H1 (cell line): ENCODE measurements around the gene SLC5A2. TPM values are rescaled to one million over a fixed set of nuclear protein-coding genes. Genes with fewer than 3 reads are reported as not detected.

ENCODE experiments used
- CTCF ChIA-PET: fragments of 300-600 bp; sonication (Branson Sonifier 250); formaldehyde crosslinking; loops from one replicate; lab custom pipeline; 2021; ENCODE audit not compliant: partially characterized antibody; lab: Charles Lee
- POLR2A ChIA-PET: fragments of 300-600 bp; sonication (Branson Sonifier 250); formaldehyde crosslinking; loops from one replicate; lab custom pipeline; 2021; ENCODE audit warnings: inconsistent platforms; ENCODE audit not compliant: partially characterized antibody; lab: Charles Lee
- DNase-seq, 2 experiments: peaks; one replicate each; pipeline versions ENCODE4 v3.0.0 to v3.0.0-alpha.2; 2010 to 2022; ENCODE audit warnings: low spot score in 2 of 2, low read depth in 1 of 2, mixed read lengths in 1 of 2
- FAIRE-seq: peaks from 2 replicates; lab custom pipeline; 2011; peaks lifted over from hg19 to GRCh38; lab: Jason Lieb, UNC
- H2AFZ ChIP-seq: 2 replicates; pipeline ENCODE4 v1.8.1; 2012; ENCODE audit warnings: low read length, inconsistent platforms
- H2AK5ac ChIP-seq: 2 replicates; pipeline ENCODE4 v1.6.1; 2013; ENCODE audit warnings: low read depth, low read length
- H2BK120ac ChIP-seq: replicated peaks from 2 replicates; pipeline ENCODE3; 2013; ENCODE audit warnings: low read depth, low read length, inconsistent platforms
- H2BK12ac ChIP-seq: 2 replicates; pipeline ENCODE4 v1.6.1; 2013; ENCODE audit warnings: low read depth, low read length
- H2BK15ac ChIP-seq: 2 replicates; pipeline ENCODE4 v1.6.1; 2013; ENCODE audit warnings: low read length
- H2BK20ac ChIP-seq: 2 replicates; pipeline ENCODE4 v1.6.1; 2013; ENCODE audit warnings: low read length
- H2BK5ac ChIP-seq: 2 replicates; pipeline ENCODE4 v1.6.1; 2013; ENCODE audit warnings: low read depth, low read length
- H3K14ac ChIP-seq: 2 replicates; pipeline ENCODE4 v1.6.1; 2013; ENCODE audit warnings: inconsistent platforms; ENCODE audit not compliant: insufficient read length
- H3K18ac ChIP-seq: 2 replicates; pipeline ENCODE4 v1.6.1; 2013; ENCODE audit warnings: low read length; ENCODE audit errors: extremely low read depth
- H3K23ac ChIP-seq: 2 replicates; pipeline ENCODE4 v1.6.1; 2013; ENCODE audit warnings: inconsistent platforms; ENCODE audit not compliant: insufficient read length
- H3K23me2 ChIP-seq: 2 replicates; pipeline ENCODE4 v1.6.1; 2013; ENCODE audit warnings: low read depth, low read length
- H3K27ac ChIP-seq: 2 replicates; pipeline ENCODE4 v1.6.1; 2011; ENCODE audit warnings: low read depth, low read length, inconsistent platforms
- H3K27me3 ChIP-seq, 4 experiments: replicated peaks in 1 of 4; 1 replicate in 1 of 4; 2 replicates in 3 of 4; pipeline versions ENCODE4 v1.6.1 to v1.8.1; 2011 to 2013; ENCODE audit warnings: low read length in 3 of 4, mild to moderate bottlenecking in 3 of 4, inconsistent platforms in 2 of 4, mixed read lengths in 2 of 4, moderate library complexity in 1 of 4; ENCODE audit not compliant: control insufficient read depth in 3 of 4, insufficient read depth in 3 of 4; ENCODE audit errors: extremely low read depth in 1 of 4
- H3K36me3 ChIP-seq, 4 experiments: 2 replicates each; pipeline versions ENCODE4 v1.6.1 to v1.8.1; 2011 to 2013; ENCODE audit warnings: mild to moderate bottlenecking in 4 of 4, low read length in 3 of 4, moderate library complexity in 2 of 4, control low read depth in 1 of 4, inconsistent platforms in 1 of 4; ENCODE audit not compliant: insufficient read depth in 4 of 4, control insufficient read depth in 2 of 4
- H3K4ac ChIP-seq: replicated peaks from 2 replicates; pipeline ENCODE3; 2013; ENCODE audit warnings: low read length, low read depth, mixed read lengths, inconsistent platforms; ENCODE audit not compliant: insufficient read length
- H3K4me1 ChIP-seq, 4 experiments: replicated peaks in 1 of 4; 1 replicate in 1 of 4; 2 replicates in 3 of 4; pipeline versions ENCODE4 v1.6.1 to v1.8.1; 2011 to 2013; ENCODE audit warnings: low read length in 3 of 4, inconsistent platforms in 2 of 4, mixed read lengths in 1 of 4; ENCODE audit not compliant: insufficient read depth in 4 of 4, control insufficient read depth in 3 of 4
- H3K4me2 ChIP-seq, 2 experiments: 2 replicates each; pipeline versions ENCODE4 v1.6.1 to v1.8.1; 2011 to 2013; ENCODE audit warnings: low read depth in 2 of 2, low read length in 2 of 2, control low read depth in 1 of 2, inconsistent platforms in 1 of 2, mild to moderate bottlenecking in 1 of 2; ENCODE audit not compliant: insufficient read depth in 1 of 2
- H3K4me3 ChIP-seq, 4 experiments: fragments of 200-600, 300-600 bp in 1 of 4; sonication (generic), shearing (Covaris generic), sonication (Bioruptor Twin) in 1 of 4; 2 replicates each; pipeline versions ENCODE4 v1.5.1 to v1.8.1; 2011 to 2016; ENCODE audit warnings: low read length in 4 of 4, low read depth in 3 of 4, control low read depth in 2 of 4, inconsistent platforms in 2 of 4, mild to moderate bottlenecking in 2 of 4, mixed read lengths in 1 of 4, moderate library complexity in 1 of 4; ENCODE audit not compliant: insufficient read depth in 2 of 4; ENCODE audit errors: extremely low read depth in 1 of 4
- H3K56ac ChIP-seq: replicated peaks from 2 replicates; pipeline ENCODE3; 2013; ENCODE audit warnings: low read depth, mild to moderate bottlenecking, mixed read lengths, low read length, inconsistent platforms; ENCODE audit not compliant: insufficient read length
- H3K79me1 ChIP-seq: 2 replicates; pipeline ENCODE4 v1.6.1; 2013; ENCODE audit warnings: low read depth, low read length, control low read depth
- H3K79me2 ChIP-seq, 2 experiments: 2 replicates each; pipeline versions ENCODE4 v1.6.1 to v1.8.1; 2012 to 2013; ENCODE audit warnings: low read length in 2 of 2, mild to moderate bottlenecking in 2 of 2, inconsistent platforms in 1 of 2; ENCODE audit not compliant: insufficient read depth in 2 of 2, control insufficient read depth in 1 of 2
- H3K9ac ChIP-seq, 4 experiments: replicated peaks in 1 of 4; 1 replicate in 1 of 4; 2 replicates in 3 of 4; pipeline versions ENCODE4 v1.6.1 to v1.8.1; 2011 to 2013; ENCODE audit warnings: low read depth in 3 of 4, low read length in 3 of 4, control low read depth in 2 of 4, mild to moderate bottlenecking in 2 of 4, moderate library complexity in 2 of 4, inconsistent platforms in 1 of 4; ENCODE audit errors: extremely low read depth in 1 of 4
- H3K9me3 ChIP-seq, 2 experiments: 2 replicates each; pipeline versions ENCODE4 v1.6.1 to v1.8.1; 2012 to 2013; ENCODE audit warnings: mild to moderate bottlenecking in 2 of 2, moderate library complexity in 2 of 2, control low read depth in 1 of 2, inconsistent platforms in 1 of 2, low read depth in 1 of 2, low read length in 1 of 2, mixed read lengths in 1 of 2; ENCODE audit not compliant: insufficient read depth in 2 of 2
- H4K20me1 ChIP-seq, 2 experiments: replicated peaks in 1 of 2; 2 replicates each; pipeline versions ENCODE3 to v1.8.1; 2011 to 2013; ENCODE audit warnings: inconsistent platforms in 2 of 2, low read length in 2 of 2, mild to moderate bottlenecking in 1 of 2; ENCODE audit not compliant: insufficient read depth in 2 of 2, control insufficient read depth in 1 of 2
- H4K5ac ChIP-seq: 2 replicates; pipeline ENCODE4 v1.6.1; 2013; ENCODE audit warnings: low read length, low read depth, mixed read lengths, inconsistent platforms; ENCODE audit not compliant: insufficient read length
- H4K8ac ChIP-seq: 2 replicates; pipeline ENCODE4 v1.8.0; 2013; ENCODE audit warnings: mild to moderate bottlenecking, moderate library complexity, low read length, inconsistent platforms; ENCODE audit not compliant: insufficient read depth; ENCODE audit errors: extremely low read depth
- H4K91ac ChIP-seq: replicated peaks from 2 replicates; pipeline ENCODE3; 2013; ENCODE audit warnings: low read length, mixed read lengths, inconsistent platforms; ENCODE audit not compliant: insufficient read length
- CHD2 ChIP-seq: IDR thresholded peaks from 2 replicates; pipeline ENCODE4 v1.6.1; 2012; ENCODE audit warnings: low read length, improper control_type of control experiment
- KDM4A ChIP-seq: IDR thresholded peaks from one replicate; pipeline ENCODE4 v1.7.1; 2012; ENCODE audit warnings: low read depth, mild to moderate bottlenecking, moderate library complexity, low read length, inconsistent platforms; ENCODE audit not compliant: severe bottlenecking
- RXRA ChIP-seq: IDR thresholded peaks from 2 replicates; pipeline ENCODE4 v1.6.1; 2011; ENCODE audit warnings: low read depth, mild to moderate bottlenecking, low read length, moderate library complexity; ENCODE audit not compliant: insufficient read depth
- WGBS, 2 experiments: shearing (Covaris generic) in 1 of 2; methylation state at CpG; one replicate each; pipeline versions ENCODE4 v1.1.6 to v1.1.7; 2013 to 2015; ENCODE audit warnings: low lambda C conversion rate in 2 of 2, mixed read lengths in 2 of 2, inconsistent platforms in 1 of 2, low coverage in 1 of 2, missing lambda C conversion rate in 1 of 2; ENCODE audit not compliant: insufficient replicate concordance in 2 of 2, insufficient coverage in 1 of 2, insufficient read length in 1 of 2; ENCODE audit errors: extremely low coverage in 1 of 2, missing lambda C conversion rate in 1 of 2; 5-methylcytosine and 5-hydroxymethylcytosine counted together
- polyA plus RNA-seq, 7 experiments: library from polyadenylated mRNA; depleted of rRNA in 3 of 7; stranded (reverse) in 5 of 7; unstranded in 2 of 7; fragments of >200 nt in 5 of 7; fragments of 200-250 nt in 2 of 7; gene quantifications; 1 replicate in 5 of 7; 2 replicates in 1 of 7; 4 replicates in 1 of 7; pipeline versions ENCODE4 v1.2.1 to v1.2.3, GENCODE V29; 2011 to 2013; ENCODE audit warnings: missing spikeins in 2 of 7, mixed read lengths in 2 of 7
- total RNA-seq: library from RNA; stranded (reverse); fragmentation: NEBNext Ultra II Directional; extraction: Animal tissue kit (Norgen Biotek cat#: 25700); gene quantifications from 2 replicates; pipeline ENCODE4 v1.2.1, GENCODE V29; 2021

The SLC5A2 gene
- total and polyA plus RNA-seq, 2 of the 8 experiments (the other 6 are each of a cell fraction or from before 2014, with no cell fraction given): 0.56 to 4.4 TPM

- 49% methylated on average over 21 of the region's 57 CpGs; no CpG with 5 or more reads in 1 of the 2 experiments for WGBS, 2 experiments
- Histone ChIP-seq H3K36me3 (no peaks in the 10 kb centered on the region), H3K27me3 (no peaks in the 10 kb centered on the region; a peak in 1 of 7 replicates), H3K4me2 (peak overlapping the region; percentile 39 to 56), H3K14ac (no peak overlapping the region), H2BK15ac (no peak overlapping the region), H3K9me3 (peaks cover 16 to 23% of the 10 kb centered on the region in 2 experiments), H2BK20ac (no peak overlapping the region), H3K27ac (no peak overlapping the region), H2AFZ (no peak overlapping the region), H2AK5ac (no peak overlapping the region), H2BK5ac (no peak overlapping the region)
- TF ChIP-seq RXRA: 0 out of 2 replicates have a peak, but pooled peaks have one; percentile 35
- TF ChIP-seq CHD2: no peak
- peak; percentile 40 for TF ChIP-seq KDM4A
- TF ChIP-seq, all 59 proteins: peak for 2
- peak; percentile 33 to 45 for DNase-seq
- no peak for FAIRE-seq
- H4K8ac ChIP-seq: 0 out of 2 replicates have a peak overlapping the region, but pooled peaks have one; percentile 25
- H3K79me1 ChIP-seq: no peaks in the 10 kb centered on the region
- no peak overlapping the region for H3K23ac ChIP-seq
- H3K4ac ChIP-seq: no peak overlapping the region
- no peak overlapping the region for H4K91ac ChIP-seq
- no peak overlapping the region for H4K5ac ChIP-seq
- CTCF ChIA-PET: no interaction called here
- peak overlapping the region; percentile 21 to 55 (median 32) for H3K4me3 ChIP-seq
- no peaks in the 10 kb centered on the region for H3K4me1 ChIP-seq
- POLR2A ChIA-PET: interaction anchor here (1.0 to 1.4 kb wide), 2 partner anchors 9 to 30 kb away, joined by 3 to 5 read pairs; partner anchors contain the start of gene RUSF1
- peaks cover 2% of the 10 kb centered on the region; the same call in 1 of the 2 replicates for H3K23me2 ChIP-seq
- no peaks in the 10 kb centered on the region for H3K79me2 ChIP-seq
- H3K9ac ChIP-seq: no peak overlapping the region
- no peak overlapping the region for H2BK120ac ChIP-seq
- no peak overlapping the region for H3K56ac ChIP-seq
- H3K18ac ChIP-seq: peak overlapping the region; percentile 19; the same call in 1 of the 2 replicates
- H2BK12ac ChIP-seq: no peak overlapping the region
- no peaks in the 10 kb centered on the region for H4K20me1 ChIP-seq
These were observed 54.7 kb downstream of the SLC5A2 start for GRCh38 chr16:31537362-31538242.
